K562 (cell line): ENCODE results near the gene NDUFA6. TPM values are rescaled to one million over a fixed set of nuclear protein-coding genes. Genes with fewer than 3 reads are reported as not detected.

Experiments used
- EWSR1 ChIP-seq: fragments of 450-650 bp; IDR thresholded peaks from 2 replicates; pipeline ENCODE4 v1.6.1; 2018; ENCODE audit warnings: borderline replicate concordance, mild to moderate bottlenecking, low read depth, moderate library complexity; ENCODE audit not compliant: partially characterized antibody
- NFYB ChIP-seq: IDR thresholded peaks from 2 replicates; pipeline ENCODE4 v1.6.1; 2011; ENCODE audit warnings: mild to moderate bottlenecking, moderate library complexity; ENCODE audit not compliant: insufficient read length; ENCODE audit errors: extremely low read depth
- OTX1 ChIP-seq: fragments of 450-650 bp; formaldehyde crosslinking; IDR thresholded peaks from 2 replicates; pipeline ENCODE4 v1.4.0; 2022; ENCODE audit warnings: mild to moderate bottlenecking
- POLR2A ChIP-seq: fragments of 450-650 bp; conservative IDR thresholded peaks from 2 replicates; pipeline ENCODE4 v1.6.1; 2016
- RBM22 ChIP-seq: fragments of 200-400 bp; formaldehyde crosslinking; IDR thresholded peaks from 2 replicates; pipeline ENCODE4 v1.6.1; 2018; ENCODE audit warnings: low read length, low read depth; ENCODE audit not compliant: poor library complexity, severe bottlenecking
- STAT5B ChIP-seq: fragments of 250-450 bp; sonication (Bioruptor Pico); IDR thresholded peaks from 2 replicates; pipeline ENCODE4 v1.8.0; 2021; ENCODE audit warnings: mild to moderate bottlenecking, inconsistent platforms
- TAF9B ChIP-seq: fragments of 450-650 bp; IDR thresholded peaks from 2 replicates; pipeline ENCODE4 v1.6.1; 2018; ENCODE audit warnings: mild to moderate bottlenecking; ENCODE audit not compliant: partially characterized antibody
- polyA plus RNA-seq, 8 experiments: library from polyadenylated mRNA; depleted of rRNA in 4 of 8; stranded (reverse) in 5 of 8; unstranded in 3 of 8; fragments of >200 nt; fragmentation: Nextera tagmentation in 2 of 8; fragmentation: Illumina TruSeq in 1 of 8; extraction: Ambion mirVana in 2 of 8; extraction: Trizol in 1 of 8; gene quantifications; 2 replicates each; pipeline versions ENCODE4 v1.2.1 to v1.2.3, GENCODE V29; 2011 to 2014; ENCODE audit warnings: inconsistent platforms in 1 of 8, missing spikeins in 1 of 8
- total RNA-seq, 7 experiments: library from RNA; depleted of rRNA in 6 of 7; stranded (reverse); fragments of >200 nt in 6 of 7; fragmentation: Illumina TruSeq in 2 of 7; extraction: Trizol in 2 of 7; gene quantifications; 2 replicates each; pipeline versions ENCODE4 v1.2.1 to v1.2.3, GENCODE V29; 2011 to 2021; ENCODE audit warnings: low replicate concordance in 1 of 7
- TF ChIP-seq, protein P1 (sequence below), 2 experiments: fragments of 450-650 bp; formaldehyde crosslinking in 1 of 2; IDR thresholded peaks; 2 replicates each; pipeline versions ENCODE4 v1.4.0 to v1.6.1; 2014 to 2020; ENCODE audit warnings: mild to moderate bottlenecking in 2 of 2, borderline replicate concordance in 1 of 2, low read depth in 1 of 2
- TF ChIP-seq, protein P2 (sequence below): fragments of 250-450 bp; sonication (Bioruptor Pico); IDR thresholded peaks from 2 replicates; pipeline ENCODE4 v1.4.0; 2020
- TF ChIP-seq, protein P3 (sequence below), 2 experiments: fragments of 150-350 bp in 1 of 2; IDR thresholded peaks; 2 replicates each; pipeline ENCODE4 v1.6.1; 2012 to 2016; ENCODE audit warnings: low read depth in 2 of 2, low read length in 2 of 2, mild to moderate bottlenecking in 1 of 2, moderate library complexity in 1 of 2
- TF ChIP-seq, protein P4 (sequence below): sonication (generic); formaldehyde crosslinking; IDR thresholded peaks from 2 replicates; pipeline ENCODE4 v1.8.0; 2023; ENCODE audit warnings: mild to moderate bottlenecking, missing genetic modification reagents

The NDUFA6 gene
- total and polyA plus RNA-seq, 9 of the 15 experiments (the other 6 are each of a cell fraction or from before 2014, with no cell fraction given), result 90.0 to 474 (median 128) TPM

DNA sequence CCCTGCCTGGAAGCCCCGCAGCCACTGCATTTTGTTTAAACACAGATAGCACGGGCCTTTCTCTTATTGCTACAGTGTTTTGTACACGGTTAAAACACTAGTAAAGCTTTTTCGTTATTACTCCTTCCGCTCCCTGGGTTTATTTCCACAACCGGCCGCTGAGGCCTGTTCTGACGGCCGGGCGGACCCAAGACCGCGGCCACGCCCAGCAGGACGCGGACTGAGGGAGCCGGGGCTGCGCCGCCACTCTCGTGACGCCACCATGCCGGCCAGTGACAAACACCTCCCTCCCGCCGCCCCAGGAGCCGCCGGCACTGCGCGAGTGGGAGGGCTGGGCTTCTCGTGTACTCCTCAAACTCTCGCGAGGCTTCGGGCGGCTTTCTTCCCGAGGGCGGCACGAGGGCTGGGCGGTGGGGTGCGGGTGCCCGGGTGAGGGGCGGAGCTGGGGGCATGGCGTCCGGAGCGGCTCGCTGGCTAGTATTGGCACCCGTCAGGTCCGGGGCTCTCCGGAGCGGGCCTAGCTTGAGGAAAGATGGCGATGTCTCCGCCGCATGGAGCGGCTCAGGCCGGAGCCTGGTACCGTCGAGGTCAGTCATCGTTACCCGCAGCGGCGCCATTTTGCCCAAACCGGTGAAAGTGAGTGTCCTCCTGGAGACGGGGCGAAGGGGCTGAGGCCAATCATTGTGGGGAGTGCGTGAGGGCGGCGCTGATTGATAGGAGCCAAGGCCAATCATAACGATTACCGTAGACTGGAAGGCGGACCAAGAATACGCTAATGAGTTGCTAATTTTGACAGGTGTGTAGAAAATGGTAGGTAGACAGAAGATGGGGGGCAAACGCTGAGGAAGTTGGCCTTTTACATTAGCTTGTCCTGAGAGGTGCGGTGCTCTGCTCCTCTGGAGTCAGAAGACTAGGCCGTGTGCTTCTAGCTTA is 11.0 kb downstream of the NDUFA6 start, which contains the start of gene SMDT1 (continued):
- TF ChIP-seq, protein P1, sequence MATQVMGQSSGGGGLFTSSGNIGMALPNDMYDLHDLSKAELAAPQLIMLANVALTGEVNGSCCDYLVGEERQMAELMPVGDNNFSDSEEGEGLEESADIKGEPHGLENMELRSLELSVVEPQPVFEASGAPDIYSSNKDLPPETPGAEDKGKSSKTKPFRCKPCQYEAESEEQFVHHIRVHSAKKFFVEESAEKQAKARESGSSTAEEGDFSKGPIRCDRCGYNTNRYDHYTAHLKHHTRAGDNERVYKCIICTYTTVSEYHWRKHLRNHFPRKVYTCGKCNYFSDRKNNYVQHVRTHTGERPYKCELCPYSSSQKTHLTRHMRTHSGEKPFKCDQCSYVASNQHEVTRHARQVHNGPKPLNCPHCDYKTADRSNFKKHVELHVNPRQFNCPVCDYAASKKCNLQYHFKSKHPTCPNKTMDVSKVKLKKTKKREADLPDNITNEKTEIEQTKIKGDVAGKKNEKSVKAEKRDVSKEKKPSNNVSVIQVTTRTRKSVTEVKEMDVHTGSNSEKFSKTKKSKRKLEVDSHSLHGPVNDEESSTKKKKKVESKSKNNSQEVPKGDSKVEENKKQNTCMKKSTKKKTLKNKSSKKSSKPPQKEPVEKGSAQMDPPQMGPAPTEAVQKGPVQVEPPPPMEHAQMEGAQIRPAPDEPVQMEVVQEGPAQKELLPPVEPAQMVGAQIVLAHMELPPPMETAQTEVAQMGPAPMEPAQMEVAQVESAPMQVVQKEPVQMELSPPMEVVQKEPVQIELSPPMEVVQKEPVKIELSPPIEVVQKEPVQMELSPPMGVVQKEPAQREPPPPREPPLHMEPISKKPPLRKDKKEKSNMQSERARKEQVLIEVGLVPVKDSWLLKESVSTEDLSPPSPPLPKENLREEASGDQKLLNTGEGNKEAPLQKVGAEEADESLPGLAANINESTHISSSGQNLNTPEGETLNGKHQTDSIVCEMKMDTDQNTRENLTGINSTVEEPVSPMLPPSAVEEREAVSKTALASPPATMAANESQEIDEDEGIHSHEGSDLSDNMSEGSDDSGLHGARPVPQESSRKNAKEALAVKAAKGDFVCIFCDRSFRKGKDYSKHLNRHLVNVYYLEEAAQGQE (IDR thresholded peaks at IDR 0.05; ENCODE audit: borderline replicate concordance), result no peak; the same call in 1 of the 2 replicates
- TF ChIP-seq, protein P1 (CRISPR knock-in tag; IDR thresholded peaks at IDR 0.05; ENCODE audit: low read depth), result peak; percentile 38; the same call in 1 of the 2 replicates
- TF ChIP-seq, protein P2, sequence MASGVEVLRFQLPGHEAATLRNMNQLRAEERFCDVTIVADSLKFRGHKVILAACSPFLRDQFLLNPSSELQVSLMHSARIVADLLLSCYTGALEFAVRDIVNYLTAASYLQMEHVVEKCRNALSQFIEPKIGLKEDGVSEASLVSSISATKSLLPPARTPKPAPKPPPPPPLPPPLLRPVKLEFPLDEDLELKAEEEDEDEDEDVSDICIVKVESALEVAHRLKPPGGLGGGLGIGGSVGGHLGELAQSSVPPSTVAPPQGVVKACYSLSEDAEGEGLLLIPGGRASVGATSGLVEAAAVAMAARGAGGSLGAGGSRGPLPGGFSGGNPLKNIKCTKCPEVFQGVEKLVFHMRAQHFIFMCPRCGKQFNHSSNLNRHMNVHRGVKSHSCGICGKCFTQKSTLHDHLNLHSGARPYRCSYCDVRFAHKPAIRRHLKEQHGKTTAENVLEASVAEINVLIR (CRISPR knock-in tag), result peak; percentile 36; the same call in 1 of the 2 replicates
- TF ChIP-seq POLR2A (peak; percentile 89), OTX1 (CRISPR knock-in tag) (peak; percentile 68; the same call in 1 of the 2 replicates), STAT5B (CRISPR knock-in tag) (no peak), NFYB (peak; percentile 92), EWSR1 (no peak), TAF9B (peak; percentile 93), RBM22 (no peak)
- TF ChIP-seq, protein P3, sequence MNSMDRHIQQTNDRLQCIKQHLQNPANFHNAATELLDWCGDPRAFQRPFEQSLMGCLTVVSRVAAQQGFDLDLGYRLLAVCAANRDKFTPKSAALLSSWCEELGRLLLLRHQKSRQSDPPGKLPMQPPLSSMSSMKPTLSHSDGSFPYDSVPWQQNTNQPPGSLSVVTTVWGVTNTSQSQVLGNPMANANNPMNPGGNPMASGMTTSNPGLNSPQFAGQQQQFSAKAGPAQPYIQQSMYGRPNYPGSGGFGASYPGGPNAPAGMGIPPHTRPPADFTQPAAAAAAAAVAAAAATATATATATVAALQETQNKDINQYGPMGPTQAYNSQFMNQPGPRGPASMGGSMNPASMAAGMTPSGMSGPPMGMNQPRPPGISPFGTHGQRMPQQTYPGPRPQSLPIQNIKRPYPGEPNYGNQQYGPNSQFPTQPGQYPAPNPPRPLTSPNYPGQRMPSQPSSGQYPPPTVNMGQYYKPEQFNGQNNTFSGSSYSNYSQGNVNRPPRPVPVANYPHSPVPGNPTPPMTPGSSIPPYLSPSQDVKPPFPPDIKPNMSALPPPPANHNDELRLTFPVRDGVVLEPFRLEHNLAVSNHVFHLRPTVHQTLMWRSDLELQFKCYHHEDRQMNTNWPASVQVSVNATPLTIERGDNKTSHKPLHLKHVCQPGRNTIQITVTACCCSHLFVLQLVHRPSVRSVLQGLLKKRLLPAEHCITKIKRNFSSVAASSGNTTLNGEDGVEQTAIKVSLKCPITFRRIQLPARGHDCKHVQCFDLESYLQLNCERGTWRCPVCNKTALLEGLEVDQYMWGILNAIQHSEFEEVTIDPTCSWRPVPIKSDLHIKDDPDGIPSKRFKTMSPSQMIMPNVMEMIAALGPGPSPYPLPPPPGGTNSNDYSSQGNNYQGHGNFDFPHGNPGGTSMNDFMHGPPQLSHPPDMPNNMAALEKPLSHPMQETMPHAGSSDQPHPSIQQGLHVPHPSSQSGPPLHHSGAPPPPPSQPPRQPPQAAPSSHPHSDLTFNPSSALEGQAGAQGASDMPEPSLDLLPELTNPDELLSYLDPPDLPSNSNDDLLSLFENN (IDR thresholded peaks at IDR 0.05; ENCODE audit: low read depth in 2 of 2, low read length in 2 of 2), result peak in 1 of 2 experiments; percentile 27; a peak in 1 of 4 replicates
- TF ChIP-seq, protein P4, sequence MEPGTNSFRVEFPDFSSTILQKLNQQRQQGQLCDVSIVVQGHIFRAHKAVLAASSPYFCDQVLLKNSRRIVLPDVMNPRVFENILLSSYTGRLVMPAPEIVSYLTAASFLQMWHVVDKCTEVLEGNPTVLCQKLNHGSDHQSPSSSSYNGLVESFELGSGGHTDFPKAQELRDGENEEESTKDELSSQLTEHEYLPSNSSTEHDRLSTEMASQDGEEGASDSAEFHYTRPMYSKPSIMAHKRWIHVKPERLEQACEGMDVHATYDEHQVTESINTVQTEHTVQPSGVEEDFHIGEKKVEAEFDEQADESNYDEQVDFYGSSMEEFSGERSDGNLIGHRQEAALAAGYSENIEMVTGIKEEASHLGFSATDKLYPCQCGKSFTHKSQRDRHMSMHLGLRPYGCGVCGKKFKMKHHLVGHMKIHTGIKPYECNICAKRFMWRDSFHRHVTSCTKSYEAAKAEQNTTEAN (CRISPR knock-in tag), result no peak
